ENCODE data around the gene RTN1. TPM values are rescaled to one million over a fixed set of nuclear protein-coding genes. Genes with fewer than 3 reads are reported as not detected.

The RTN1 gene
- total and polyA plus RNA-seq, 10 donors = 4.1 to 65.4 (median 40.1) TPM

- Histone ChIP-seq H3K27me3 (replicated peaks in 1 of 7) (no peaks in the 10 kb centered on the region), H3K4me1 (no peaks in the 10 kb centered on the region), H3K36me3 (no peaks in the 10 kb centered on the region), H3K27ac (no peak overlapping the region), H3K9me3 (no peaks in the 10 kb centered on the region), H3K4me3 (no peak overlapping the region)
- DNase-seq = no peak
- intact Hi-C loops (cut with DNase I; ENCODE audit: low total_unique reads) = no loop called here
- no peak for TF ChIP-seq POLR2AphosphoS5 (IDR thresholded peaks at IDR 0.05)
- no peak for TF ChIP-seq CTCF (IDR thresholded peaks at IDR 0.05 in 8 of 11, conservative IDR thresholded peaks at IDR 0.05 in 3 of 11)
- TF ChIP-seq POLR2A (IDR thresholded peaks at IDR 0.05) = no peak
- 83 to 92% (median 89%) methylated on average over 4 of the region's 4 CpGs for WGBS, 5 donors
Observed at GRCh38 chr14:59754256-59754655, 116.3 kb downstream of the RTN1 start.

GRCh38 chr14:59753512-59753911 is 117.1 kb downstream of the RTN1 start:
- intact Hi-C loops (cut with DNase I; ENCODE audit: low total_unique reads) = no loop called here
- H3K4me1 ChIP-seq = no peaks in the 10 kb centered on the region
- H3K27me3 ChIP-seq (replicated peaks in 1 of 7) = no peaks in the 10 kb centered on the region
- H3K9me3 ChIP-seq = no peaks in the 10 kb centered on the region
- no peak for TF ChIP-seq POLR2A (IDR thresholded peaks at IDR 0.05)
- TF ChIP-seq CTCF (IDR thresholded peaks at IDR 0.05 in 8 of 11, conservative IDR thresholded peaks at IDR 0.05 in 3 of 11) = no peak
- TF ChIP-seq POLR2AphosphoS5 (IDR thresholded peaks at IDR 0.05) = no peak
- H3K36me3 ChIP-seq = no peaks in the 10 kb centered on the region
- no peak overlapping the region for H3K4me3 ChIP-seq
- H3K27ac ChIP-seq = no peak overlapping the region
- DNase-seq = no peak

GRCh38 chr14:59751578-59751977 is 119.0 kb downstream of the RTN1 start:
- WGBS, 5 donors = 91 to 97% (median 94%) methylated on average over 3 of the region's 3 CpGs

GRCh38 chr14:59739794-59740193 is 130.8 kb downstream of the RTN1 start:
- 46 to 59% (median 56%) methylated on average over 3 of the region's 3 CpGs for WGBS, 5 donors
- Histone ChIP-seq H3K27ac (peak overlapping the region in 1 of 8 donors; percentile 5), H3K36me3 (no peaks in the 10 kb centered on the region), H3K27me3 (replicated peaks in 1 of 7) (no peaks in the 10 kb centered on the region), H3K4me3 (no peak overlapping the region), H3K9me3 (peaks cover under 1 to 31% (median 28%) of the 10 kb centered on the region in 8 donors), H3K4me1 (peaks cover 0 to 9% (median 2%) of the 10 kb centered on the region in 6 donors)
- TF ChIP-seq POLR2A (IDR thresholded peaks at IDR 0.05) (no peak), CTCF (IDR thresholded peaks at IDR 0.05 in 8 of 11, conservative IDR thresholded peaks at IDR 0.05 in 3 of 11) (no peak), POLR2AphosphoS5 (IDR thresholded peaks at IDR 0.05) (no peak)
- intact Hi-C loops (cut with DNase I; ENCODE audit: low total_unique reads) = no loop called here
- no peak for DNase-seq

More at GRCh38 chr14:59751578-59751977, 119.0 kb downstream of the RTN1 start:
- no peak overlapping the region for H3K27ac ChIP-seq
- TF ChIP-seq POLR2A (IDR thresholded peaks at IDR 0.05) = no peak
- no peak for TF ChIP-seq POLR2AphosphoS5 (IDR thresholded peaks at IDR 0.05)
- no peak for TF ChIP-seq CTCF (IDR thresholded peaks at IDR 0.05 in 8 of 11, conservative IDR thresholded peaks at IDR 0.05 in 3 of 11)
- intact Hi-C loops (cut with DNase I; ENCODE audit: low total_unique reads) = no loop called here
- H3K27me3 ChIP-seq (replicated peaks in 1 of 7) = no peaks in the 10 kb centered on the region
- no peak for DNase-seq
- H3K4me1 ChIP-seq = no peaks in the 10 kb centered on the region
- H3K9me3 ChIP-seq = no peaks in the 10 kb centered on the region
- no peaks in the 10 kb centered on the region for H3K36me3 ChIP-seq
- no peak overlapping the region for H3K4me3 ChIP-seq

Data from spleen (tissue), 11 donors.